Body of pancreas (tissue), 4 donors: ENCODE measurements around the gene FOXK1.

Source experiments
- POLR2A ChIP-seq, 3 donors: fragments of 450-650 bp; IDR thresholded peaks; one replicate each; pipeline ENCODE4 v1.6.1; 2016; ENCODE audit warnings: antibody characterized with exemption in 3 of 3, mild to moderate bottlenecking in 2 of 3
- TF ChIP-seq, protein P1 (sequence below), 7 experiments: fragments of 450-650 bp in 4 of 7; fragments of 200-600 bp in 3 of 7; sonication (generic) in 3 of 7; IDR thresholded peaks; one replicate each; pipeline ENCODE4 v1.5.1; 2016 to 2019; ENCODE audit warnings: antibody characterized with exemption in 7 of 7

DNA sequence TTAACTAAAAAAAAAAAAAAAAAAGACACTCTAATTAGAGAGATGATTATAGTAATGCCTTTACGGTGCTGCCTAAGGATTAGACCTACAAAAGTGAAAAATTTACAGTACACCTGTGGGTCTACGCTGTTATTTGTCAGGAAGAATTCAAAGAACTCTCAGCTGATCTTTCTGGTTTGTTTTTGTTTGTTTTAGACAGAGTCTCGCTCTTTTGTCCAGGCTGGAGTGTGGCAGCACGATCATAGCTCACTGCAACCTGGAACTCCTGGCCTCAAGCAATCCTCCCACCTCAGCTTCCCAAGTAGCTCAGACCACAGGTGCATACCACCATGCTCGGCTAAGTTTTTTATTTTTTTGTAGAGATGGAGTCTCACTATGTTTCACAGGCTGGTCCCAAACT, 28.3 kb upstream of the FOXK1 start:
- TF ChIP-seq, protein P1, sequence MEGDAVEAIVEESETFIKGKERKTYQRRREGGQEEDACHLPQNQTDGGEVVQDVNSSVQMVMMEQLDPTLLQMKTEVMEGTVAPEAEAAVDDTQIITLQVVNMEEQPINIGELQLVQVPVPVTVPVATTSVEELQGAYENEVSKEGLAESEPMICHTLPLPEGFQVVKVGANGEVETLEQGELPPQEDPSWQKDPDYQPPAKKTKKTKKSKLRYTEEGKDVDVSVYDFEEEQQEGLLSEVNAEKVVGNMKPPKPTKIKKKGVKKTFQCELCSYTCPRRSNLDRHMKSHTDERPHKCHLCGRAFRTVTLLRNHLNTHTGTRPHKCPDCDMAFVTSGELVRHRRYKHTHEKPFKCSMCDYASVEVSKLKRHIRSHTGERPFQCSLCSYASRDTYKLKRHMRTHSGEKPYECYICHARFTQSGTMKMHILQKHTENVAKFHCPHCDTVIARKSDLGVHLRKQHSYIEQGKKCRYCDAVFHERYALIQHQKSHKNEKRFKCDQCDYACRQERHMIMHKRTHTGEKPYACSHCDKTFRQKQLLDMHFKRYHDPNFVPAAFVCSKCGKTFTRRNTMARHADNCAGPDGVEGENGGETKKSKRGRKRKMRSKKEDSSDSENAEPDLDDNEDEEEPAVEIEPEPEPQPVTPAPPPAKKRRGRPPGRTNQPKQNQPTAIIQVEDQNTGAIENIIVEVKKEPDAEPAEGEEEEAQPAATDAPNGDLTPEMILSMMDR (IDR thresholded peaks at IDR 0.05): no peak
- no peak for TF ChIP-seq POLR2A (IDR thresholded peaks at IDR 0.05)
